ENCODE data around the gene ARAP1.

DNA sequence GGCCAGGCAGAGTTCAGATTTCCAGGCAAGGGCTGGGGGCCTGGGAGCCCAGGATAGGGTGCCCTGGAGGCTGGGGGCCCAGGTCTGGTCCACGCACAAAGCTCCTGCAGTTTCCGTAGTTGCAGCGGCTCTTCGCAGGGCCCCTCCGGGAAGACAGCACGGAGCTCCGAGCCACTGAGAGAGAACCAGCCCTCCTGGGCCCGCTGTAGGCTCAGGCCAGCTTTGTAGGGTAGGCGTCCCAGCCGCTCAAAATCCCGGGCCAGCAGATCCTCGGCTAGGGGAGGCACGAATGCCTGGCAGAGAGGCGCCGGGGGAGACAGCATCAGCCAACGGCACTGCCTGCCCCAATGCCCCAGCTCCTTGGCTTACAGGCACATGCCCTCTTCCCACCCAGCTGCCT is 54.4 kb downstream of the ARAP1 start:
- TF ChIP-seq, protein P1, sequence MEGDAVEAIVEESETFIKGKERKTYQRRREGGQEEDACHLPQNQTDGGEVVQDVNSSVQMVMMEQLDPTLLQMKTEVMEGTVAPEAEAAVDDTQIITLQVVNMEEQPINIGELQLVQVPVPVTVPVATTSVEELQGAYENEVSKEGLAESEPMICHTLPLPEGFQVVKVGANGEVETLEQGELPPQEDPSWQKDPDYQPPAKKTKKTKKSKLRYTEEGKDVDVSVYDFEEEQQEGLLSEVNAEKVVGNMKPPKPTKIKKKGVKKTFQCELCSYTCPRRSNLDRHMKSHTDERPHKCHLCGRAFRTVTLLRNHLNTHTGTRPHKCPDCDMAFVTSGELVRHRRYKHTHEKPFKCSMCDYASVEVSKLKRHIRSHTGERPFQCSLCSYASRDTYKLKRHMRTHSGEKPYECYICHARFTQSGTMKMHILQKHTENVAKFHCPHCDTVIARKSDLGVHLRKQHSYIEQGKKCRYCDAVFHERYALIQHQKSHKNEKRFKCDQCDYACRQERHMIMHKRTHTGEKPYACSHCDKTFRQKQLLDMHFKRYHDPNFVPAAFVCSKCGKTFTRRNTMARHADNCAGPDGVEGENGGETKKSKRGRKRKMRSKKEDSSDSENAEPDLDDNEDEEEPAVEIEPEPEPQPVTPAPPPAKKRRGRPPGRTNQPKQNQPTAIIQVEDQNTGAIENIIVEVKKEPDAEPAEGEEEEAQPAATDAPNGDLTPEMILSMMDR (conservative IDR thresholded peaks at IDR 0.05 in 1 of 2, IDR thresholded peaks at IDR 0.05 in 1 of 2; ENCODE audit: low read depth in 1 of 2, low read length in 2 of 2): no peak
- no peak for TF ChIP-seq EZH2 (IDR thresholded peaks at IDR 0.05; ENCODE audit: low read length, missing control alignments)
